Measurements from ENCODE around the gene EFCAB11.

The EFCAB11 gene

DNA sequence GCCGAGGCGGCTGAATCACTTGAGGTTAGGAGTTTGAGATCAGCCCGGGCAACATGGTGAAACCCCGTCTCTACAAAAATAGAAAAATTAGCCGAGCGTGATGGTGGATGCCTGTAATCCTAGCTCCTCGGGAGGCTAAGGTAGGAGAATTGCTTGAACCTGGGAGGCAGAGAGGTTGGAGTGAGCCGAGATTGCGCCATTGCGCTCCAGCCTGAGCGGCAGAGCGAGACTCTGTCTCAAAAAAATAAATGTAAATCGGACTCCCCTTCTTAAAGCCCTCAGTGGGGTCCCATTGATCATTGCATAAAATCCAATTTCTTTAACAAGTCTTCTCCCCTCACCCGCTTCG is 2.1 kb upstream of the EFCAB11 start:
- DNase-seq (ENCODE audit: low read depth), result no peak

DNA sequence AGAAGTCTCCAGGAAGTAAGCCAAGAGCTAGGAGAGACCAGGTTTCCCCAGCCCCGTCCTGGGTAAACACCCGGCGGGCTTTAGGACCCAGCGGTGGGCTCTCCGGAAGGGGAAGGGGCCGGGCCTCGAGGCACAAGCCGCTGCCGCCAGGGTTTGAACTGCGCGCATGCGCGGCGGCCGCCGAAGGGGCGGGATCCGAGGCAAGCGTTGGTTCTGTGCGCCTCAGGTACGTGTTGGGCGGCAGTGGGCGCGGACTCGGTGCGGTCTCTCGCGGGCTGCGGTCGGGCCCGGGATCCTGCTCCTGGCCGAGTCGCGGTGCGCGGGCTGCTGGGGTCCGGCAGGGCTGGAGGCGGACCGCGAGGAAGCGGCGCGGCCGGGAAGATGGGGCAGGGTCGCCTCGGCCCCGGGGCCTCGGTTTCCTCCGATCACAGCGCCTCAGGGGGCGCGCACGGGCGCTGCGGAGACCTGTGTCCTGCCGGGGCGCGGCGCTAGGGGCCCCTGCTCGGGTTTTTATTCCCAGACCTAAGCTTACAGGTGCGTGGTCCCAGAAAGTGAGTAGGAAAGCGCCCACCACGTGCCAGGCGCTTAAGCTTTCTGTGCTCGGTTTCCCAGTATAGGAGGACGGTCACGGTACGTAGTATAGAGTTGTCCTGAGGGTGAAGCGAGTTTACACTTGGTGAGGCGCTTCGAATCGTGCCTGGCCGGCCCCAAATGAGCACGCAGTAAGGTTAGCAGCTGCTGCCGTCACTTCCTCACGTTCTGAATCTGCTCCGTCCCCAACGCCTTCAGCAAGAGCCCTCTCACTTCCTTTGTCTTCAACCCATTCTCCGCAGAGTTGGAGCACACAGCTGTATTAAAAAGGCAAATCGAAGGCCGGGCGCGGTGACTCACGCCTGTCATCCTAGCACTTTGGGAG is 1.5 kb upstream of the EFCAB11 start, which contains the start of gene TDP1:
TSS of gene TDP1 (plus strand) at position 183 of the 916 bp plus-strand sequence. CDS start 7,188 bp downstream, outside the sequence.
- peak; percentile 91 for DNase-seq (ENCODE audit: low read depth)

DNA sequence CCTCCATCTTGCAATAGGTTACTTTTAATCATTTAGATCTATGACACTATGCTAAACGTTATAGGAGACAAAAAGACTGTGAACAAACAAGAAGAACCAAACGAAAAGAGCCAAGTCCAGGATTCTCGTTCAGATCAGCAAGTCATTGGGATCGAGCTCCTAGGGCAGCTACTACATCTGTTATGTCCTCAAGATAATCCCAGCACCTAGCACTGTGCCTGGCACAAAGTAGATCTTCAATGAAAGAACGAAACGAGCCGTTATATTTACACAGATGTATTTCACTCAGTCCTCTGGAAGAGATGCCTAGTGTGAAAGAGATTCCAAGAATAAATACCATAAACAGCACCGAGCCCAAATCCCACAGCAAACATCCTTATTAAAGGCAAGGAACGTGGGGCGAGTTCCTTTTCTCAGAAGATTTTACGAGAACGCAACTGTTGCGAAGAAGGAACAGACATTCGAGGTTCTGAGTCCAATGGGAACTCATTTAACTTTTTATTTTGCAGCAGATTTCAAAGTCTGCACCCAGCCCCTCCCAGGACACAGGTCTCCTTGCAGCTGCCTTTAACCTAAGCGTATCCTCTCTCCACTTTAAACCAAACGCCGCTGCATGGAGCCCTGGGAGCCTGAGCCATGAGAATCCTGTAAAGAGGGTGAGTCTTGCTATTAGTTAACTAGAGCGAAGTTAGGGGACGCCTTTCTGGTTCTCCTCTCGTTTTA is 653 bp upstream of the EFCAB11 start:
- no peak for DNase-seq (ENCODE audit: low read depth)

GRCh38 chr14:89953602-89954001 is 928 bp downstream of the EFCAB11 start:
- no peak for DNase-seq (ENCODE audit: low read depth)

GRCh38 chr14:89952576-89952975 is 2.0 kb downstream of the EFCAB11 start:
- DNase-seq (ENCODE audit: low read depth), result no peak

DNA sequence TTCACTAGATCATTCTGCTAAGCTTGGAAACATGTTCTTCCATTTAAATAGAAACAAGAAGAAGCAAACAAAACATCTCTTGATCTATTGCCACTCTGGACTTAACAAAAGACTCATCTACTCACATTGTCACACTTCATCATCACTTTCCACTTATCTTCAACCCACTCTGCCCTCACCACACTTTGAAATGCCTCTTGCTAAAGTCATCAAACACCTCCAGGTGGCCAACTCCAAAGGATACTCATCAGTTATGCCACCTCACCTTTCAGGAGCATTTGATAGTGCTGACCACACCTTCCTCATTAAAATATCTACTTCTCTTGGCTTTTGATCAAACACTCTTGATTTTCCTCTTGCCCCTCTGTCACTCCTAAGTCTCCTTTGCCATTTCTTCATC is 7.2 kb downstream of the EFCAB11 start:
- DNase-seq (ENCODE audit: low read depth), result no peak

DNA sequence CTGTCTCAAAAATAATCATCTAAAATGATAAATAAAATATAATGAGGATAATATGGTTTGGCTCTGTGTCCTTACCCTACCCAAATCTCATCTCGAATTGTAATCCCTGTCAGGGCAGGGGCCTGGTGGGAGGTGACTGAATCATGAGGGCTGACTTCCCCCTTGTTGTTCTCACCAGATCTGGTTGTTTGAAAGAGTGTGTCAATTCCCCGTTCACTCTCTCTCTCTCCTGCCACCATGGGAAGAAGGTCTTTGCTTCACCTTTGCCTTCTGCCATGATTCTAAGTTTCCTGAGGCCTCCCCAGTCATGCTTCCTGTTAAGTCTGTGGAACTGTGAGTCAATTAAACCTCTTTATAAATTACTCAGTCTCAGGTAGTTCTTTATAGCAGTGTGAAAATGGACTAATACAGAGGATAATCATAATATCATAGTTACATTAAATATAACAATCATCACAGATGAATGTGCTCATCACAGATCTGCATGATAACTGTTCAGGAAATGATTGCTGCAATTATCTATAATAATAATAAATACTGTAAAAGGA is 12.6 kb downstream of the EFCAB11 start:
- DNase-seq (ENCODE audit: low read depth), result no peak

DNA sequence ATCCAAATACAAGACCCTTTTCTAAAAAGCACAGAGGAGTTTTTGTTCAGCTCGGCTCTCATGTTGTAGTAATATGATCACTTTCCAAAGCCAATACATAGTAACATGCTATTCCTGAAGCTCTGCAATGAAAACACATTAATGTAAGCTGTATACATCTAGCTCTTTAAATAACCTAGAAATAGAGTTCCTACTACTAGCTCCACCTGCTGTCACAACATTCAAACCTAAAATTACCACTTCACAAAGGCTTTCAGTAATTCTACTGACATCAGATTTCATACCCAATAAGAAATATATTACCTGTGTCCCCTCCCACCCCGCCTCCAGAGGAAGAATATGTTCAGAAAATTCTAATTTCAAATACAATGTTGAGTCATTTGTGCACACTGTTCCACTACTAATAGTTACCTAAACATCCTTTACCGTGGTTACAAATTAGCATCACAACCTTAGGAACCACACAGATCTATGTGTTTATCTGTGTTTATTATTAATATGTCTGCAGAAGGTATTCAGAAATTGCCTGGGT is 17.8 kb downstream of the EFCAB11 start:
- DNase-seq (ENCODE audit: low read depth), result no peak

GRCh38 chr14:89933002-89933401 is 21.5 kb downstream of the EFCAB11 start:
- no peak for DNase-seq (ENCODE audit: low read depth)

DNA sequence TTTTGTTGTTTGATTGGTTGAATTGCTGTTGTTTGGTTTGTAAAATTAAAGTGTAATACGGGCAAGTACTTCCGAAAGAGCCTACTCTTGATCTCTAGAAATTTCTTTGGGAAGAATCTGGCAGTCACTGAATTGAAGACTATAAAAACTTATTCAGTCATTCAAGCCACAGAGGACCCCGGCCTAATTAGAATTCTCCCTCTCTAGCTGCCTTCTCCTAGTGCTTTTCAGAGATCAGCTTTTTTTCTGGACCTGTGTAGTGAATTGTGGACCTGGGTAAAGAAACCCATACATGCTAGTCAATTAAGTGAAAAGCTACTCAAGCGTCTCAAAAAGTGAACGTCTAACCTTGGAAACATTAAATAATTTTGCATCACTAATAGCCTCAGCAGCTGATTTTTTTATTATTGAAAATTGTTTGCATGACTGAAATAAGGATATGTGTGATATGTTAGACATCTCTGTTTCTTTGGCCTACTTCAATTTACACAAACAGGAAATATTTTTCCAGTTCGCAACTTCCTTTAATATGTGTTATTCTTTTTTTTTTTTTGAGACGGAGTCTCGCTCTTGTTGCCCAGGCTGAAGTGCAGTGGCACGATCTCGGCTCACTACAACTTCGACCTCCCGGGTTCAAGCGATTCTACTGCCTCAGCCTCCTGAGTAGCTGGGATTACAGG is 27.2 kb downstream of the EFCAB11 start:
- no peak for DNase-seq (ENCODE audit: low read depth)

DNA sequence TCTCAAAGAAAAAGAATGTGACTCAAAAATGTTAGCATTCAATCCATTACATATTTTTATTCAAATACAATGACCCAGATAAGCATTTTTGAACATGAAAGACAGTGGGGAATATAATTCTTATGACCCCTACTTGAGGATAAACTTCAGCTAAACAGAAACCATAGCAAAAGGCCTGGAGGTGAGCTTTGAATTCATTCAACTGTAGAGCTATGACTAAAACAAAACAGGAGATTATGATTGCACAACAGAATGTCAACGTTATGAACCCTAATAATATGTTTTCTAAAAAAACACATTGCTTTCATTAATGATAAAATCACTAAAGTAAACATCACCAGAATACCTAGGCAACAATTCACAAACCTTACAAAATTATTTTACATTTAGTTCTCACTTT is 27.8 kb downstream of the EFCAB11 start:
- no peak for DNase-seq (ENCODE audit: low read depth)

- DNase-seq (ENCODE audit: low read depth), result no peak
These were observed 30.3 kb downstream of the EFCAB11 start for GRCh38 chr14:89924268-89924667.

- no peak for DNase-seq (ENCODE audit: low read depth)
These were observed 32.3 kb downstream of the EFCAB11 start for GRCh38 chr14:89922031-89922907.

GRCh38 chr14:89921346-89921745 is 33.2 kb downstream of the EFCAB11 start:
- no peak for DNase-seq (ENCODE audit: low read depth)

DNA sequence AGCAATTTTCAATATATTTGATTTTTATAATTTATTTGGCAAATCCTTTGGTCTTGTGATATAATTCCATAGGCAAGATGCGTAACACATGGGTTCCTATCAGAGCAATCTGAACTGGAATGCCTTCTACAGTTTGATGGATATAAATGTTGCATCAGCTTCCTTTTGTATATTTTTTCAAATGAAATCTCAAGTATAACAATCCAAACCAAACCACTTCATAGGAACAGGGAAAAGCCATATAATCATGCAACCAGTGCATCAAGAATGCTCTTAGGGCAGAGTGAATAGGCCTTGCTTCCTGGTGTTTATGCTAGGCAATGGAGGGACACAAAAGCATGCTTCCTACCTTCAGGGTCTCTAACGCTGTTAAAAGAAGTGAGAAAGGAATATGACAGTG is 34.5 kb downstream of the EFCAB11 start:
- no peak for DNase-seq (ENCODE audit: low read depth)

DNA sequence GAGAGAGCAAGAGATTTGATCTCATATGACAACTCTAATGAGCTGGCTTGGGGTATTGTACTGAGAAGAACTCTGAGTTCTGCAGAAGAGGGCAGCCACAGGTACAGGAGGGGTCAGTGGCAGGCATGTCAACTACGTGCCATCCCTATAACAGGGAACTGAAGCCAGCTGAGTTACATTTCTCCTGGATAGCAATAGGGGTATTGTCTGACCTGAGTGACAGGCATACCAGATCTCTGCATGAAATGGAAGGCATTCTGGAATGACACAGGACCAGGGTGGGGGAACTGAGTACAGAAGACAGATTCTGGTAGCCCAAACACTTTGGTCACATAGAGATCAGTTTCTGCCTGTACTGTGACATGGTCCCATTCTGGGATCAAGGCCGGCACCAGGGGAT is 35.8 kb downstream of the EFCAB11 start:
- no peak for DNase-seq (ENCODE audit: low read depth)

DNA sequence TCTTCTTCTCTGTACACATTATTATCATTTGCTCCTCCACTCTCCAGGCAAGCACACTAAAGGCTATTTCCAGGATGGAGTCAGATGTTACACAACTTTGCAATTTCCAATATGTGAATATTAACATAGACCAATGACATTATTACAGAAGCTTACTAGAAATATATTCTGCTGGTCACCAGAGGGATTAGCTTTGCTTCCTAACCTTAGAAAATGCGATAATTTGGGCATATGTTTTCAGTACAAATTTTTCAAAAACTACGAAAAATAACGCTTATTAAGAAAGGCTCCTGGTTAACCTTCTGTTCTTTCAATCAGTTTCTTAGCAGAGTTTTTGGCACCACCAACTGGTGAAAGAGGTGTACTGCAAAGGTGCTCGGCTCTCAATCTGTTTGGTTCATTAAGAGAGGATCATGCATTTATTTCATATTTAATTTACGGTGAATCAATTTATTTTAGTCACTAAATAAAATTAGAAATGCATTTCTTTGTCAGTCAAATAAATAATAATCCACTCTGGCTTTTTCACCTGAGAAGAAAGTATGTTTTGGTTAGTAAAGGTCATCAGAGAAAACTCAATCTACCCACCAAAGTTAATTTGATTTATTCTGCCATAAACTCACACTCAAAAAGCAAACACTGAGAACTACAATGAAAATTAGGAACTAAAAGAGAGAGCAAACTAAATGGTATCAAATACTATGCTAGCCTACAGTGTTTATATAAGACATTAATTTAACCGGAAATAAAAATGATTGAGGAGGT is 39.2 kb downstream of the EFCAB11 start:
- DNase-seq (ENCODE audit: low read depth), result peak; percentile 64

GRCh38 chr14:89912667-89913211 is 41.8 kb downstream of the EFCAB11 start:
- peak; percentile 93 for DNase-seq (ENCODE audit: low read depth)

DNA sequence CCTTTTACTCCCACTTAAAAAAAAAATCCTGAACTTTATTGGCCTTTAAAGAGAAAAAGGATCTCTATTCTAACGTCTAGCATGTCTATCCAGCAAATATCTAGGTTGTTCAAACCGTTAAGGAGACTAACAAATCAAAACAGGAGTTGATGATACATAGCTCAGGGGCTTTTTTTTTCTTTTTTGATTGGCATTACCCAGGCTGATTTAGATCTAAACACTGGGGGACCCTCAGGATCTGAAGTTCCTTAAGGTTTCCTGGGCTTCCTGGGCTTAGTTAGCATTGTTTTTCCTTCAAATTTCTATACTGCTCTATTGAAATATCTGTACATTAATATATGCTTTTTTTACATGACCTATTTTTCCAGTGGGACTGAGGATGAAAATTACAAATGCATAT is 42.3 kb downstream of the EFCAB11 start:
- DNase-seq (ENCODE audit: low read depth), result no peak
